WERI-Rb-1 (cell line): Measurements from ENCODE around the gene TSPAN16.

Experiments
- DNase-seq: peaks from one replicate; pipeline ENCODE4 v3.0.0-alpha.2; 2020
- H3K27ac ChIP-seq: fragments of 250-450 bp; sonication (Bioruptor Pico); 2 replicates; pipeline ENCODE4 v1.5.1; 2020; ENCODE audit warnings: mild to moderate bottlenecking, moderate library complexity
- H3K27me3 ChIP-seq: fragments of 250-450 bp; sonication (Bioruptor Pico); 2 replicates; pipeline ENCODE4 v1.5.1; 2021; ENCODE audit warnings: mild to moderate bottlenecking, low read depth, moderate library complexity; ENCODE audit not compliant: insufficient read depth, severe bottlenecking
- H3K36me3 ChIP-seq: fragments of 250-450 bp; sonication (Bioruptor Pico); 2 replicates; pipeline ENCODE4 v1.5.1; 2020; ENCODE audit warnings: mild to moderate bottlenecking, moderate library complexity
- H3K4me3 ChIP-seq: 2 replicates; pipeline ENCODE4 v1.5.1; 2011; ENCODE audit warnings: low read depth, mild to moderate bottlenecking, control low read depth, low read length
- H3K9me3 ChIP-seq: fragments of 250-450 bp; sonication (Bioruptor Pico); 2 replicates; pipeline ENCODE4 v1.5.1; 2021; ENCODE audit warnings: mild to moderate bottlenecking, moderate library complexity; ENCODE audit not compliant: severe bottlenecking
- CTCF ChIP-seq: IDR thresholded peaks from 2 replicates; pipeline ENCODE4 v1.5.1; 2011; ENCODE audit warnings: low read depth, mild to moderate bottlenecking, control low read depth, inconsistent platforms, low read length

The TSPAN16 gene

GRCh38 chr19:11265177-11265784, 30.7 kb upstream of the TSPAN16 start:
- Histone ChIP-seq H3K36me3 (no peaks in the 10 kb centered on the region), H3K27me3 (no peaks in the 10 kb centered on the region), H3K9me3 (no peaks in the 10 kb centered on the region), H3K4me3 (no peak overlapping the region), H3K27ac (no peak overlapping the region)
- TF ChIP-seq CTCF, result no peak
- DNase-seq, result no peak

DNA sequence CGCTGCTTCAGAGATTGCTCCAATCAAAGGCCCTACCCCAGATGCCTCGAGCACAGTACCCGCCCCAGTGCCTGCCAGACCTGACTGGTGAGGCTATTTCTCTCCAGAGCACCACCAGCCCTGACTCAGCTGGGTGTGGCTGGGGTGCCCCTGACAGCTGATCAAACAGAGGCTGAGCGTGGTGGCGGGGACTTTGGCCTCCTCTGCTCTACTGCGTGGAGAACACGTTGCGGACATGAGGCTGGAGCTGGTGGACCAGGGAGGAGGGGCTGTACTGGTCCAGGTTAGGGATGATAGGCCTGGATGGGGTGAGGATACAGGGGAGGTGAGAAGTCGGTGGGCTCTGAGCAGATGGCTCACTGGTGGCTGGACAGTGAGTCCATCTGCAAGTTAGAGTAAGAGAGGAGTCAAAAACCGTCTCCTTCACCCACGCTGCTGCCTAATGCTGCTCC, 30.1 kb upstream of the TSPAN16 start:
- Histone ChIP-seq H3K4me3 (no peak overlapping the region), H3K9me3 (no peaks in the 10 kb centered on the region), H3K36me3 (no peaks in the 10 kb centered on the region), H3K27me3 (no peaks in the 10 kb centered on the region), H3K27ac (no peak overlapping the region)
- DNase-seq, result no peak
- no peak for TF ChIP-seq CTCF

DNA sequence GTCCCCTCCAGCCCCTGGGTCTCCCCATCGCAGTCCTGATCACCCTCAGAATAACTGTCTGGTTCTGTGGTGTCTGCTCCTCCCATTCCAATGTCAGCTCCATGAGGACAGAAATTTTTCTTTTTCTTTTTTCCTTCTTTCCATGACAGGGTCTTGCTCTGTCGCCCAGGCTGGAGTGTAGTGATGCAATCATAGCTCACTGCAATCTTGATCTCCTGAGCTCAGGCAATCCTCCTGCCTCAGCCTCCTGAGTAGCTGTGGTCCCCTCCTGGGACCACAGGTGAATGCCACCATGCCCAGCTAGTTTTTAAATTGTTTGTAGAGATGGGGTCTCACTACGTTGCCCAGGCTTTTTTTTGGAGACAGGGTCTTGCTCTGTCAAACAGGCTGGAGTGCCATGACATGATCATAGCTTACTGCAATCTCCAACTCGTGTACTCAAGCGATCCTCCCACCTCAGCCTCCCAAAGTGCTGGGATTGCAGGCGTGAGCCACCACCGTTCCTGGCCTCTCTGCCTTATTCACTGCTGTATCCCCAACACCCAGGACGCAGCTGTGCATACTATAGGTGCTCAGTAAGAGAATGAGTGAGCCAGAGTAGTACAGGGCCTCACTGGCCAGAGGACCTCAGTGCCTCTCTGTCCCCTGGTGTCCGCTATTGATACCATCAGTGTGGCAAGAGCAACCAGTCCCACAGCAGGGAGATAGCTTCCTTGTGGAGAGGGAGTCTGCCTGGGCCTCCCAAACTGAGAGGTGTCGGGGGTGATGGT, 28.5 kb upstream of the TSPAN16 start:
- H3K36me3 ChIP-seq, result no peaks in the 10 kb centered on the region
- TF ChIP-seq CTCF, result no peak
- H3K27ac ChIP-seq, result no peak overlapping the region
- H3K9me3 ChIP-seq, result no peaks in the 10 kb centered on the region
- DNase-seq, result no peak
- H3K27me3 ChIP-seq, result no peaks in the 10 kb centered on the region
- no peak overlapping the region for H3K4me3 ChIP-seq

DNA sequence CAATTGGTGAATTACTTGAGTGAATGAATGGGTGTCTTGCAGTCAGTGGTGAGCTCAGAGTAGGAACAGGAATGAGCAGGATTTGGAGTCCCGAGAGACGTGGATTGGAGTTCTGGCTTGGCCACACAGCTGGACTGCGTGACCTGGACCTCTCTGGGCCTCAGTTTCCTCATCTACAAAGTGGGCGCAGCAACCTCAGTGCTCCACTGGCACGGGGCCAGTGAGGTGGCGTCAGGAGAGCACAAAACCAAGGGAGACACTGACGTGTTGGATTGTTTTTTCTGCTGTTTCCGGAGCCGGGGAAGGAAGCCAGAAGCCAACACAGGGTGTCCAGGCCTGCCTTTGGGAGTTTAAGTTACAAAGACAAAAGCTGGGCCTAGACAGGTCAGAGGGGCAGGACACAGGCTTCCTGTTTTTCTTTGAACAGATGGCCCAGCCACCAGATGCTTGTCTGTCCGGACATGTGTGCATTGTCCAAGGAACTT, 27.1 kb upstream of the TSPAN16 start:
- Histone ChIP-seq H3K9me3 (no peaks in the 10 kb centered on the region), H3K36me3 (no peaks in the 10 kb centered on the region), H3K27ac (peak overlapping the region; percentile 40), H3K27me3 (no peaks in the 10 kb centered on the region), H3K4me3 (no peak overlapping the region)
- DNase-seq, result no peak
- no peak for TF ChIP-seq CTCF

- Histone ChIP-seq H3K4me3 (no peak overlapping the region), H3K27ac (peak overlapping the region; percentile 40), H3K36me3 (no peaks in the 10 kb centered on the region), H3K27me3 (no peaks in the 10 kb centered on the region), H3K9me3 (no peaks in the 10 kb centered on the region)
- no peak for TF ChIP-seq CTCF
- DNase-seq, result no peak
Observed at GRCh38 chr19:11269408-11269807, 26.6 kb upstream of the TSPAN16 start.
